ENCODE measurements around the gene MAEA.

MAEA gene

DNA sequence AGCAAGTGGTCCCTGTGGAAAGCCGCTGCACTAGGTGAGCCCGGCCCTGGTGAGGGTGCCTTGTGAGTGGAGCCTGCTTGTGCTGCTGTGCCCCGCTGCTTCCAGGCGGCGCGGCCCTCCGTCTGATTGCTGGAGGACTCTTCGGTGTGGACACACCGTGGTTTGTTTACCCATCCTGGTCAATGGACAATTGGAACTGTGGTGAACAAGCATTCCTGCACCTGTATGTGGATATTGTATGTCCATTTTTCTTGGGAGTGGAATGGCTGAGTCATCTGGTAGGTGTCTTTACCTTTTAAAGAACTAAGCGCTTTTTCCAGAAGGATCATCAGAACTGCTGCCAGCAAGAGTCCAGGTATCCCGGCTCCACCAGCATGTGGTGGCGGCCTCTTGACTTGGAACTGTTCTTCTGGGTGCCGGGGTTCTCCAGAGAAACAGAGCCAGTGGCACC is 15.6 kb downstream of the MAEA start:
- Histone ChIP-seq H3K4me1 (ENCODE audit: control insufficient read depth, insufficient read depth, low read depth, low read length) (peaks cover 28% of the 10 kb centered on the region), H4K8ac (ENCODE audit: low read length) (no peak overlapping the region), H3K79me1 (replicated peaks; ENCODE audit: low read length, poor library complexity, severe bottlenecking) (peaks cover 19% of the 10 kb centered on the region), H3K9me3 (ENCODE audit: control insufficient read depth, low read length) (no peaks in the 10 kb centered on the region), H3K27me3 (ENCODE audit: control insufficient read depth in 1 of 2, insufficient read depth in 1 of 2, low read length in 2 of 2) (no peaks in the 10 kb centered on the region), H3K14ac (ENCODE audit: low read length in 2 of 2) (no peak overlapping the region), H3K4me3 (ENCODE audit: insufficient read depth in 1 of 2, low read depth in 1 of 2, low read length in 2 of 2) (no peak overlapping the region), H2AFZ (ENCODE audit: low read depth, low read length) (no peak overlapping the region), H3K4me2 (ENCODE audit: low read length, poor library complexity, severe bottlenecking) (no peak overlapping the region), H3K9ac (ENCODE audit: low read length) (no peak overlapping the region), H2BK15ac (ENCODE audit: low read depth, poor library complexity, severe bottlenecking) (no peak overlapping the region), H3K27ac (ENCODE audit: low read length, poor library complexity, severe bottlenecking) (no peak overlapping the region), H4K91ac (ENCODE audit: low read length) (no peak overlapping the region), H2BK12ac (ENCODE audit: low read length in 2 of 2) (no peak overlapping the region), H2AK5ac (ENCODE audit: low read length, severe bottlenecking) (no peak overlapping the region), H2BK5ac (ENCODE audit: low read depth, low read length, poor library complexity, severe bottlenecking) (no peak overlapping the region), H3K4ac (ENCODE audit: low read depth in 1 of 2, low read length in 2 of 2) (no peak overlapping the region), H2BK120ac (ENCODE audit: low read depth, low read length) (no peak overlapping the region), H3K36me3 (ENCODE audit: control insufficient read depth in 1 of 2, insufficient read depth in 2 of 2, low read depth in 1 of 2, low read length in 2 of 2) (peaks cover 32 to 33% of the 10 kb centered on the region in 2 experiments), H3K18ac (ENCODE audit: low read depth in 1 of 2, low read length in 2 of 2) (no peak overlapping the region), H3K23ac (ENCODE audit: low read length in 2 of 2) (no peak overlapping the region)
- DNase-seq: no peak
- 98% methylated on average over 13 of the region's 13 CpGs for WGBS

DNA sequence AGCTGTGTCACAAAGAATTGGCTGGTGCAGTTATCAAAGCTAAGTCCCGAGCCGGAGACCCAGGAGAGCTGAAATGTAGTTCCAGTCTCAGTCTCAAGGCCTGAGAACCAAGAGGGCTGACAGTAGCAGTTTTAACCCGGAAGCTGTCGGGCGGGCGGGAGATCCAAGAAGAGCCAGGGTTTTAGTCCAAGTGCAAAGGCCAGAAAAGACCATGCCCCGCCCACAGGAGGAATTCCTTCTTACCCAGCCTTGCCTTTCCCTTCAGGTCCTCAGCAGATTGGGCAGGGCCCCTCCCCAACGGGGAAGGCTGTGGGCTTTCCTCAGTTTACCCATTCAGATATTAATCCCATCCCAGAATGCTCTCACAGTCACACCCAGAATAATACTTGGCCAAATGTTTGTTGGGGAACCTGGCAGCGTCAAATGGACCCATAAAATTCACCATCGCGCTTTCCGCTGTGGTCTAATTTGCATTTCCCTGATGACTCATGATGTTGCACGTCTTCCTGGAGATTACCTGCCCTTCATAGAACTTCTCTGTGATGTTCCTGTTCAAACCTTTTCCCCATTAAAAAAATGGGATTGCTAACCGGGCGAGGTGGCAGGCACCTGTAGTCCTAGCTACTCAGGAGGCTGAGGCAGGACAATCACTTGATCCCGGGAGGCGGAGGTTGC is 16.2 kb downstream of the MAEA start:
- Histone ChIP-seq H3K23ac (ENCODE audit: low read length in 2 of 2) (no peak overlapping the region), H2BK5ac (ENCODE audit: low read depth, low read length, poor library complexity, severe bottlenecking) (peak overlapping the region; percentile 36), H2BK120ac (ENCODE audit: low read depth, low read length) (no peak overlapping the region), H3K14ac (ENCODE audit: low read length in 2 of 2) (no peak overlapping the region), H3K4me1 (ENCODE audit: control insufficient read depth, insufficient read depth, low read depth, low read length) (peaks cover 30% of the 10 kb centered on the region), H4K91ac (ENCODE audit: low read length) (no peak overlapping the region), H4K8ac (ENCODE audit: low read length) (no peak overlapping the region), H3K36me3 (ENCODE audit: control insufficient read depth in 1 of 2, insufficient read depth in 2 of 2, low read depth in 1 of 2, low read length in 2 of 2) (peaks cover 28 to 29% of the 10 kb centered on the region in 2 experiments), H3K9me3 (ENCODE audit: control insufficient read depth, low read length) (no peaks in the 10 kb centered on the region), H3K18ac (ENCODE audit: low read depth in 1 of 2, low read length in 2 of 2) (no peak overlapping the region), H3K27me3 (ENCODE audit: control insufficient read depth in 1 of 2, insufficient read depth in 1 of 2, low read length in 2 of 2) (no peaks in the 10 kb centered on the region), H3K4me2 (ENCODE audit: low read length, poor library complexity, severe bottlenecking) (no peak overlapping the region), H2BK12ac (ENCODE audit: low read length in 2 of 2) (no peak overlapping the region), H3K79me1 (replicated peaks; ENCODE audit: low read length, poor library complexity, severe bottlenecking) (peaks cover 19% of the 10 kb centered on the region), H3K9ac (ENCODE audit: low read length) (no peak overlapping the region), H2AFZ (ENCODE audit: low read depth, low read length) (no peak overlapping the region), H3K27ac (ENCODE audit: low read length, poor library complexity, severe bottlenecking) (no peak overlapping the region), H2BK15ac (ENCODE audit: low read depth, poor library complexity, severe bottlenecking) (no peak overlapping the region), H3K4me3 (ENCODE audit: insufficient read depth in 1 of 2, low read depth in 1 of 2, low read length in 2 of 2) (no peak overlapping the region), H3K4ac (ENCODE audit: low read depth in 1 of 2, low read length in 2 of 2) (no peak overlapping the region), H2AK5ac (ENCODE audit: low read length, severe bottlenecking) (no peak overlapping the region)
- DNase-seq: no peak
- 91% methylated on average over 17 of the region's 17 CpGs for WGBS

DNA sequence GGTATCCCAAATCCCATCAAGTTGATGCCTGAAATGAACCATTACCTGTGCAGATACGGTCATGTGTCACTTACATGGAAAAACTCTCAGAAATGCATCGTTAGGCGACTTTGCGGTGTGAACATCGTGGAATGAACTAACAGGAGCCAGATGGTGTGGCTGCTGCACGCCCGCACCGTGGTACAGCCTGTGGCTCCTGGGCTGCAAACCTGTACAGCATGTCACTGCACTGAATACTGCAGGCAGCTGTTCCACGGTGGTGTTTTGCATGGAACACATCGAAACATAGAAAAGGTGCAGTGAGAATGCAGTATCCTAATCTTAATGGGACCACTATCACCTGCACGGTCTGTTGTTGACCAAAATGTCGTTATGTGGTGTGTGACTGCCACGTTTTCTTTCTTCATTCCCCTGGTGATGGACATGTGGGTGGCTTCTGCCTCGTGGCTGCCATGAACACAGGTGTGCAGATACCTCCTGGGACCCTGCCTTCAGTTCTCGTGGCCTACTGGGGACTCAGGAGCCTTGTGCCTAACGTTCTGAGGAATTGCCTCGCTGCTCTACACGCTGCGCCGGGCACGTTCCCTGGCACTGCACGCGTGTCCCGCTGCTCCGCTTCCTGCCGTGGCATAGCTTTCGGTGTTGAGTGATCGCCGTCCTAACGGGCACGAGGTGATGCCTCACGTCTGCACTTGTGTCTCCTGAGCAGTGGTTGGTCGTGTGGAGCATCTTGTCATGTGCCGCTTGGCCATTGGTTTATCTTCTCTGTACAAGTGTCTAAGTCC is 18.5 kb downstream of the MAEA start:
- Histone ChIP-seq H3K9ac (ENCODE audit: low read length) (peak overlapping the region; percentile 85), H3K14ac (ENCODE audit: low read length in 2 of 2) (peak overlapping the region in 1 of 2 experiments; percentile 90), H4K8ac (ENCODE audit: low read length) (no peak overlapping the region), H3K4me3 (ENCODE audit: insufficient read depth in 1 of 2, low read depth in 1 of 2, low read length in 2 of 2) (no peak overlapping the region), H3K9me3 (ENCODE audit: control insufficient read depth, low read length) (no peaks in the 10 kb centered on the region), H2BK15ac (ENCODE audit: low read depth, poor library complexity, severe bottlenecking) (no peak overlapping the region), H2BK12ac (ENCODE audit: low read length in 2 of 2) (peak overlapping the region in 1 of 2 experiments; percentile 59), H3K4ac (ENCODE audit: low read depth in 1 of 2, low read length in 2 of 2) (no peak overlapping the region), H3K27ac (ENCODE audit: low read length, poor library complexity, severe bottlenecking) (no peak overlapping the region), H2AK5ac (ENCODE audit: low read length, severe bottlenecking) (no peak overlapping the region), H3K36me3 (ENCODE audit: control insufficient read depth in 1 of 2, insufficient read depth in 2 of 2, low read depth in 1 of 2, low read length in 2 of 2) (peaks cover 34 to 45% of the 10 kb centered on the region in 2 experiments), H3K4me2 (ENCODE audit: low read length, poor library complexity, severe bottlenecking) (no peak overlapping the region), H3K18ac (ENCODE audit: low read depth in 1 of 2, low read length in 2 of 2) (peak overlapping the region in 1 of 2 experiments; percentile 59), H2BK120ac (ENCODE audit: low read depth, low read length) (no peak overlapping the region), H2AFZ (ENCODE audit: low read depth, low read length) (no peak overlapping the region), H3K23ac (ENCODE audit: low read length in 2 of 2) (no peak overlapping the region), H4K91ac (ENCODE audit: low read length) (peak overlapping the region; percentile 5), H3K27me3 (ENCODE audit: control insufficient read depth in 1 of 2, insufficient read depth in 1 of 2, low read length in 2 of 2) (no peaks in the 10 kb centered on the region), H3K79me1 (replicated peaks; ENCODE audit: low read length, poor library complexity, severe bottlenecking) (peaks cover 24% of the 10 kb centered on the region), H3K4me1 (ENCODE audit: control insufficient read depth, insufficient read depth, low read depth, low read length) (peaks cover 31% of the 10 kb centered on the region), H2BK5ac (ENCODE audit: low read depth, low read length, poor library complexity, severe bottlenecking) (no peak overlapping the region)
- DNase-seq: no peak
- WGBS: 98% methylated on average over 32 of the region's 34 CpGs

All from mesenchymal stem cell (in vitro differentiated cells and primary cell).